ENCODE results near the gene FAAP20. TPM values are rescaled to one million over a fixed set of nuclear protein-coding genes. Genes with fewer than 3 reads are reported as not detected.

The FAAP20 gene
- total RNA-seq, 1 experiment from 2014 or later: 20.1 TPM

GRCh38 chr1:2232255-2232915, 37.8 kb upstream of the FAAP20 start:
- Histone ChIP-seq H3K27me3 (ENCODE audit: low read length) (no peaks in the 10 kb centered on the region), H3K79me2 (ENCODE audit: low read length) (no peaks in the 10 kb centered on the region), H3K4me2 (ENCODE audit: low read depth, low read length, poor library complexity, severe bottlenecking) (no peak overlapping the region), H3K9me3 (ENCODE audit: low read length) (no peaks in the 10 kb centered on the region), H3K4me1 (ENCODE audit: low read length) (peaks cover under 1% of the 10 kb centered on the region; the same call in 1 of the 2 replicates), H3K27ac (ENCODE audit: low read length) (no peak overlapping the region), H3K9ac (ENCODE audit: low read length) (no peak overlapping the region), H3K4me3 (ENCODE audit: low read length) (no peak overlapping the region), H4K20me1 (ENCODE audit: insufficient read depth, low read depth, low read length) (peaks cover 56% of the 10 kb centered on the region; the same call in 1 of the 2 replicates), H3K9me2 (replicated peaks; ENCODE audit: insufficient read depth, low read length) (no peaks in the 10 kb centered on the region), H2AFZ (ENCODE audit: low read length) (no peak overlapping the region), H3K36me3 (ENCODE audit: insufficient read depth, low read length) (no peaks in the 10 kb centered on the region)
- DNase-seq: no peak

- H3K9me2 ChIP-seq (replicated peaks; ENCODE audit: insufficient read depth, low read length): no peaks in the 10 kb centered on the region
- no peaks in the 10 kb centered on the region for H3K36me3 ChIP-seq (ENCODE audit: insufficient read depth, low read length)
- H3K9me3 ChIP-seq (ENCODE audit: low read length): no peaks in the 10 kb centered on the region
- H3K9ac ChIP-seq (ENCODE audit: low read length): no peak overlapping the region
- no peaks in the 10 kb centered on the region for H3K27me3 ChIP-seq (ENCODE audit: low read length)
- DNase-seq: no peak
- H2AFZ ChIP-seq (ENCODE audit: low read length): no peak overlapping the region
- H3K27ac ChIP-seq (ENCODE audit: low read length): no peak overlapping the region
- H3K4me2 ChIP-seq (ENCODE audit: low read depth, low read length, poor library complexity, severe bottlenecking): no peak overlapping the region
- peaks cover 2% of the 10 kb centered on the region; the same call in 1 of the 2 replicates for H3K4me1 ChIP-seq (ENCODE audit: low read length)
- no peaks in the 10 kb centered on the region for H3K79me2 ChIP-seq (ENCODE audit: low read length)
- H4K20me1 ChIP-seq (ENCODE audit: insufficient read depth, low read depth, low read length): peaks cover 53% of the 10 kb centered on the region; the same call in 1 of the 2 replicates
- H3K4me3 ChIP-seq (ENCODE audit: low read length): no peak overlapping the region
Measured at GRCh38 chr1:2231532-2232254, 37.1 kb upstream of the FAAP20 start.

GRCh38 chr1:2230781-2231531, 36.4 kb upstream of the FAAP20 start:
- DNase-seq: no peak
- Histone ChIP-seq H3K9me2 (replicated peaks; ENCODE audit: insufficient read depth, low read length) (no peaks in the 10 kb centered on the region), H3K4me3 (ENCODE audit: low read length) (no peak overlapping the region), H3K36me3 (ENCODE audit: insufficient read depth, low read length) (no peaks in the 10 kb centered on the region), H3K4me1 (ENCODE audit: low read length) (peaks cover 2% of the 10 kb centered on the region; the same call in 1 of the 2 replicates), H2AFZ (ENCODE audit: low read length) (no peak overlapping the region), H3K9ac (ENCODE audit: low read length) (no peak overlapping the region), H4K20me1 (ENCODE audit: insufficient read depth, low read depth, low read length) (peaks cover 50% of the 10 kb centered on the region; the same call in 1 of the 2 replicates), H3K79me2 (ENCODE audit: low read length) (no peaks in the 10 kb centered on the region), H3K27me3 (ENCODE audit: low read length) (no peaks in the 10 kb centered on the region), H3K4me2 (ENCODE audit: low read depth, low read length, poor library complexity, severe bottlenecking) (no peak overlapping the region), H3K9me3 (ENCODE audit: low read length) (no peaks in the 10 kb centered on the region), H3K27ac (ENCODE audit: low read length) (no peak overlapping the region)

- H3K79me2 ChIP-seq (ENCODE audit: low read length): no peaks in the 10 kb centered on the region
- H3K4me1 ChIP-seq (ENCODE audit: low read length): peaks cover 2% of the 10 kb centered on the region; the same call in 1 of the 2 replicates
- no peaks in the 10 kb centered on the region for H3K36me3 ChIP-seq (ENCODE audit: insufficient read depth, low read length)
- H3K9me3 ChIP-seq (ENCODE audit: low read length): no peaks in the 10 kb centered on the region
- H3K4me2 ChIP-seq (ENCODE audit: low read depth, low read length, poor library complexity, severe bottlenecking): peak overlapping the region; percentile 7
- no peak overlapping the region for H3K4me3 ChIP-seq (ENCODE audit: low read length)
- H2AFZ ChIP-seq (ENCODE audit: low read length): no peak overlapping the region
- no peaks in the 10 kb centered on the region for H3K9me2 ChIP-seq (replicated peaks; ENCODE audit: insufficient read depth, low read length)
- no peak for DNase-seq
- H3K9ac ChIP-seq (ENCODE audit: low read length): no peak overlapping the region
- H4K20me1 ChIP-seq (ENCODE audit: insufficient read depth, low read depth, low read length): peaks cover 42% of the 10 kb centered on the region; the same call in 1 of the 2 replicates
- H3K27ac ChIP-seq (ENCODE audit: low read length): no peak overlapping the region
- H3K27me3 ChIP-seq (ENCODE audit: low read length): no peaks in the 10 kb centered on the region
Measured at GRCh38 chr1:2229911-2230731, 35.5 kb upstream of the FAAP20 start.

- Histone ChIP-seq H2AFZ (ENCODE audit: low read length) (no peak overlapping the region), H3K79me2 (ENCODE audit: low read length) (no peaks in the 10 kb centered on the region), H3K36me3 (ENCODE audit: insufficient read depth, low read length) (no peaks in the 10 kb centered on the region), H3K9me2 (replicated peaks; ENCODE audit: insufficient read depth, low read length) (no peaks in the 10 kb centered on the region), H3K4me3 (ENCODE audit: low read length) (no peak overlapping the region), H3K9ac (ENCODE audit: low read length) (no peak overlapping the region), H3K9me3 (ENCODE audit: low read length) (no peaks in the 10 kb centered on the region), H3K4me2 (ENCODE audit: low read depth, low read length, poor library complexity, severe bottlenecking) (no peak overlapping the region), H3K27ac (ENCODE audit: low read length) (no peak overlapping the region), H4K20me1 (ENCODE audit: insufficient read depth, low read depth, low read length) (peaks cover 39% of the 10 kb centered on the region; the same call in 1 of the 2 replicates), H3K4me1 (ENCODE audit: low read length) (peaks cover 2% of the 10 kb centered on the region; the same call in 1 of the 2 replicates), H3K27me3 (ENCODE audit: low read length) (no peaks in the 10 kb centered on the region)
- DNase-seq: no peak
Measured at GRCh38 chr1:2229037-2229864, 34.7 kb upstream of the FAAP20 start.

- Histone ChIP-seq H3K4me2 (ENCODE audit: low read depth, low read length, poor library complexity, severe bottlenecking) (no peak overlapping the region), H3K9me3 (ENCODE audit: low read length) (no peaks in the 10 kb centered on the region), H3K79me2 (ENCODE audit: low read length) (no peaks in the 10 kb centered on the region), H3K9ac (ENCODE audit: low read length) (no peak overlapping the region), H3K9me2 (replicated peaks; ENCODE audit: insufficient read depth, low read length) (no peaks in the 10 kb centered on the region), H4K20me1 (ENCODE audit: insufficient read depth, low read depth, low read length) (peaks cover 34% of the 10 kb centered on the region; the same call in 1 of the 2 replicates), H3K4me3 (ENCODE audit: low read length) (no peak overlapping the region), H3K27ac (ENCODE audit: low read length) (no peak overlapping the region), H2AFZ (ENCODE audit: low read length) (no peak overlapping the region), H3K27me3 (ENCODE audit: low read length) (no peaks in the 10 kb centered on the region), H3K36me3 (ENCODE audit: insufficient read depth, low read length) (no peaks in the 10 kb centered on the region), H3K4me1 (ENCODE audit: low read length) (peaks cover 2% of the 10 kb centered on the region; the same call in 1 of the 2 replicates)
- no peak for DNase-seq
Measured at GRCh38 chr1:2228694-2229036, 34.1 kb upstream of the FAAP20 start.

GRCh38 chr1:2228157-2228594, 33.6 kb upstream of the FAAP20 start, which contains the start of gene SKI:
Gene SKI, plus strand, starts transcription at chr1:2228319. Its CDS starts 448 bp downstream, at chr1:2228767.
- Histone ChIP-seq H3K27ac (ENCODE audit: low read length) (no peak within 1 kb of the TSS), H3K4me1 (ENCODE audit: low read length) (peaks cover 2% of the 10 kb centered on the region; the same call in 1 of the 2 replicates), H2AFZ (ENCODE audit: low read length) (no peak within 1 kb of the TSS)

More at GRCh38 chr1:2228157-2228594, 33.6 kb upstream of the FAAP20 start, which contains the start of gene SKI:
- Histone ChIP-seq H3K4me3 (ENCODE audit: low read length) (no peak within 1 kb of the TSS; the same call in 1 of the 2 replicates), H3K9ac (ENCODE audit: low read length) (peak within 1 kb of the TSS; percentile 74), H3K9me2 (replicated peaks; ENCODE audit: insufficient read depth, low read length) (no peaks in the 10 kb centered on the region), H3K36me3 (ENCODE audit: insufficient read depth, low read length) (no peaks in the 10 kb centered on the region), H3K4me2 (ENCODE audit: low read depth, low read length, poor library complexity, severe bottlenecking) (peak within 1 kb of the TSS; percentile 55), H3K79me2 (ENCODE audit: low read length) (no peaks in the 10 kb centered on the region), H3K9me3 (ENCODE audit: low read length) (no peaks in the 10 kb centered on the region), H3K27me3 (ENCODE audit: low read length) (no peaks in the 10 kb centered on the region), H4K20me1 (ENCODE audit: insufficient read depth, low read depth, low read length) (peaks cover 29% of the 10 kb centered on the region; the same call in 1 of the 2 replicates)
- DNase-seq: no peak
